ENCODE measurements around the gene CD14.
"Not testable (repeated sequence)": the region's sequence is repeated elsewhere in the genome, so short reads cannot be mapped to it uniquely, and the experiment has no call there.

CD14 gene

GRCh38 chr5:140634103-140634502, 1.1 kb upstream of the CD14 start:
- no peak for DNase-seq

DNA sequence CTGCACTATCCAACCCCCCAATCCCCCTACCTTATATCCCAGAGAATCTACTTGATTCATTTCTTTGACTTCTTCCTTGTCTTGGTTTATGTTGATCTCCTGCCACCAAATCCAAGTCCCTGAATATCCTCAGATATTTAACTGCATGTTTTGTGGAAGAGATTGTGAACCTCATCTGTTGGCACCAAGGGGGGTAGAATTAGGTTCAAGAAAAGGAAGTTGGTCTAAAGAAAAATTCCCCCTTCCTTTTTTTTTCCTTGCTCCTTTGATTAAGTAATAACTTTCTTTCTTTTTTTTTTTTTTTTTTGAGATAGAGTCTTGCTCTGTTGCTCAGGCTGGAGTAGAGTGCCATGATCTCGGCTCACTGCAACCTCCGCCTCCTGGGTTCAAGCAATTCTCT, 526 bp upstream of the CD14 start:
- DNase-seq: no peak

GRCh38 chr5:140632366-140633020, 482 bp downstream of the CD14 start:
- no peak for DNase-seq

GRCh38 chr5:140631831-140632365, 1.1 kb downstream of the CD14 start:
- DNase-seq: no peak

GRCh38 chr5:140631036-140631417, 1.9 kb downstream of the CD14 start:
- DNase-seq: no peak

GRCh38 chr5:140630292-140631035, 2.5 kb downstream of the CD14 start:
- DNase-seq: peak; percentile 88

GRCh38 chr5:140628711-140629110, 4.3 kb downstream of the CD14 start:
- peak; percentile 56 for DNase-seq

GRCh38 chr5:140627972-140628371, 5.0 kb downstream of the CD14 start:
- DNase-seq: no peak

- not testable (repeated sequence) for DNase-seq
Observed at GRCh38 chr5:140624886-140625285, 8.1 kb downstream of the CD14 start.

GRCh38 chr5:140623061-140623460, 9.9 kb downstream of the CD14 start:
- not testable (repeated sequence) for DNase-seq

- DNase-seq: no peak
Observed at GRCh38 chr5:140622301-140622700, 10.7 kb downstream of the CD14 start.

DNA sequence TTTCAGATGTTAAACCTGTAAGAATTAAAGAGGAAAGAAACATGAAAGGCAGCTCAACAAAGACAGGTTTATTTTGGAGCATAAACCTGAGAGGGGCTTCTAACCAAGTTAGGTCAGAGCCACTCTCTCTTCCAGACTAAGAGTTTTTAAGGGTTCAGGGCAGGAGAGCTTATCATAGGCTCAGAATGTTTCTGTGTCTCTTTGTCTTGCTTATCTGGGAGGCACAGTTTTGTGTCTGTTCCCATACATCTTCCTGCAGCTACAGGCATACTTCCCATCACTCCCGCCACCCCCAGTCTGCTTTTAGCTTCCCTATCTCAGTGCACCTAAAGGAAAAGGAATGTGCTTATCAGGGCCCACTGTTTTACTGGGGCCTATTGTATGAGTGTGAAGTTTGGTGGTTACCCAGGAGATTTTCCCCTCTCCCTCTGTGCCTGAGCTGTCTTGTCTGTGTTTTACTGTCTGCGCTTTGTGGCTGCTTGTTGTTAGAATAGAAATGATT, 21.9 kb downstream of the CD14 start:
- DNase-seq: peak; percentile 98

GRCh38 chr5:140609126-140609525, 23.8 kb downstream of the CD14 start:
- DNase-seq: no peak

DNA sequence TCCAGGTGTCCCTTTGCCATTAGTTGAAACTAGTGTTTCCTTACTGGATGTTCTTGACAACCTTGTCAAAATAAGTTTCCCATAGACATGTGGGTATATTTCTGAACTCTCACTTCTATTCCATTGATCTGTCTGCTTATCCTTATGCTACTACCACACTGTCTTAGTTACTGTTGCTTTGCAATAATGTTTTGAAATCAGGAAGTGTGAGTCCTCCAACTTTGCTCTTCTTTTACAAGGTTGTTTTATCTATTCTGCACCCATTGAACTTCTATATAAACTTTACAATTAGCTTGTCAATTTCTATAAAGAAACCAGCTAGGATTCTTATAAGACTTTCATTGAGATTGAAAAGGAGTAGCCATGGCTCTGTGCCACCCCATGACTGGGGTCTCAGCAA, 24.3 kb downstream of the CD14 start:
- DNase-seq: no peak

DNA sequence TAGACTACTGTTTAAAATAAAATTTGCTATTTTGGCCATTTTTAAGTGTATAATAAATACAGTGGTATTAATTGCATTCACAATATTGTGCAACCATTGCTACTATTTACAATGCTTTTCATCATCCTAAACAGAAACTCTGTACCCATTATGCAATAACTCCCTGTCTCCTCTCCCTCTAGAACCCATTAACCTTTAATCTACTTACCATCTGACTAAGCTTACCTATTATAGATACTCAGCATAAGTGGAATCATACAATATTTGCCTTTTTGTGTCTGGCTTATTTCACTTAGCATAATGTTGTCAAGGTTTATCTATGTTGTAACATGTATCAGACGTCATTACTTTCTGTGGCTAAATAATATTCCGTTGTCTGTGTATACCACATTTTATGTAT, 25.9 kb downstream of the CD14 start:
- DNase-seq: no peak

GRCh38 chr5:140605879-140606278, 27.1 kb downstream of the CD14 start:
- DNase-seq: no peak

DNA sequence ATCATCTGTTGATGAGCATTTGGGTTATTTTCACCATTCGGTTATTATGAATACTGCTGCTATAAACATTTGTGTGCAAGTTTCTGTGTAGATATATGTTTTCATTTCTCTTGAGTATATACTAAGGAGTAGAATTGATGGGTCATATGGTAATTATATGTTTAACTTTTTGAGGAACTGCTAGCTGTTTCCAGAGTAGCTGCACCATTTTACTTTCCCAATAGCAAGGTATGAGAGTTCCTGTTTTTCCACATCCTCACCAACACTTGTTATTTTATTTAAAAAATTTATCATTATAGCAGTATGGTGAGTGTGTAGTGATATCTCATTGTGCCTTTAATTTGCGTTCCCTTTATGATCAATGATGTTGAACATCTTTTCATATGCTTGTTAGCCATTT, 29.2 kb downstream of the CD14 start:
- no peak for DNase-seq

DNA sequence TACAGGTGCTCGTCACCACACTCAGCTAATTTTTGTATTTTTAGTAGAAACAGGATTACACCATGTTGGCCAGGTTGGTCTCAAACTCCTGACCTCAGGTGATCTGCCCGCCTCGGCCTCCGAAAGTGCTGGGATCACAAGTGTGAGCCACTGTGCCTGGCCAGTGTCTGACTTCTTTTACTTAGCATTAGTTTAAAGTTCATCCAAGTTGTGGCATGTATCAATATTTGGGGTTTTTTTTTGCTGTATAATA, 29.6 kb downstream of the CD14 start:
- DNase-seq: not testable (repeated sequence)

DNA sequence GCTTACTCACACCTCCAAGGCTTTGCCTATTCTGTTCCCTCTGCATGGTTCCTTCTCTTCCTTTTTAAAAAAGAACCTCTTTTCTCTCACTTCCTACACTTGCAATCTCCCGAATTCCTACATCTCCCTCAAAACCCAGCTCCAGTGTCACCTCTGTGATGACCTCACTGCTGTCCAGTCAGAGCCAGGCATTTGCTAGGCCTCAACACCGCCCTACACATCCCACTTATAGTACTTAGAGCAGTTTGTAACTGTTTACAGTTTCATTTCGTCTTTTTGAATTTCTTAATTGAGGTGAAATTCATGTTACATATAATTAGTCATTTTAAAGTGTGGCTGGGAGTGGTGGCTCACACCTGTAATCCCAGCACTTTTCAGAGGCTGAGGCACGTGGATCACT, 30.8 kb downstream of the CD14 start:
- no peak for DNase-seq

DNA sequence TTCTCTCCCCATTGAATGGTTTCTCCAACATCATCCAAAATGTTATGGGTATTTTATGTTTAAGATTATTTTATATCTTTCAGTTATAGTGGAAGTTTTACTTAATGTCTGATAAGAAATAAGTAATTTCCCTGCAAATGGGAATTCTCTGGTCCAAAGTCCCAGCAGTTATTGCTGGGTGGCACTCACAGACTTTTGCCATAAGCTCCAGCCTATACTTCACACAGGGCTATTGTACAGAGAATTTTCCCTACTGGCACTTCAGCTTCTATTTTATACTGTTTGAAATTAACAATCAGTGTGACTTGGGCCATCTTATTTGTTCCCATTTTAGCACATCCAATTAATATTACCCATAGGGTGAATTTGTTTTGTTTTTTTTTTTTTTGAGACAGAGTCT, 32.9 kb downstream of the CD14 start:
- no peak for DNase-seq

DNA sequence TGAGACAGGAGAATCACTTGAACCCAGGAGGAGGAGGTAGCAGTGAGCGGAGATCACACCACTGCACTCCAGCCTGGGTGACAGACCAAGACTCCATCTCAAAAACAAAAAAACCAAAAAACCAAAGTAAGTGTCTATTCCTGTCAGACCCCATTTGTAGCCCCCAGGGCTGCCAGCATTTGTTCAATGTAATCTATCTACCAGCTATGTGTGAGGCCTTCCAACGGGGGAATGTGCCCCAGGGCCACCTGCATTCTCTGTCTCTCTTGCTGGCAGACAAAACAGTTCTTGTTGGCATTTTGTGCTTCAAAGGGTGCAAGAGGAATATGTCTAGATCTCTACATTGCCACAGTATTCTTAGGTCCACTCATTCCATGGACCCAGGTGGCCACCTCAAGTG, 34.1 kb downstream of the CD14 start:
- DNase-seq: no peak

DNA sequence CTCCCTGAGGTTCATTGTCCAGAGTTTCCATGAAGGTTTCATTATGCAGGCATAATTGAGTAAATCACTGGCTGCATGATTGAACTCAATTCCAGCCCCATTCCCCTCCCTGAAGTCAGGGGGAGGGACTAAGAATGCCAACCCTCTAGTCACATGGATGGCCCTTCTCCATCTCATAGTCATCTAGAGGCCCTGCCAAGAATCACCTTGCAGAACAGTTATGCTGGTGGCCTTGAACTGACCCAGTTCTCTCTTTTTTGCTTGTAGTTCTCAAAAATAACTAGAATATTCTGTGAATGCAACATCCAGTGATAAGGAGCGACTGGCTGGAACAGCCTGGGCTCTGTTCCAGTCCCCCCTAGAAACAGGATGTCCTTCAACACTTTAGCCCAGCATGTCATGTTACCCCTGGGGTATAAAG, 36.6 kb downstream of the CD14 start:
- DNase-seq: peak; percentile 13

DNA sequence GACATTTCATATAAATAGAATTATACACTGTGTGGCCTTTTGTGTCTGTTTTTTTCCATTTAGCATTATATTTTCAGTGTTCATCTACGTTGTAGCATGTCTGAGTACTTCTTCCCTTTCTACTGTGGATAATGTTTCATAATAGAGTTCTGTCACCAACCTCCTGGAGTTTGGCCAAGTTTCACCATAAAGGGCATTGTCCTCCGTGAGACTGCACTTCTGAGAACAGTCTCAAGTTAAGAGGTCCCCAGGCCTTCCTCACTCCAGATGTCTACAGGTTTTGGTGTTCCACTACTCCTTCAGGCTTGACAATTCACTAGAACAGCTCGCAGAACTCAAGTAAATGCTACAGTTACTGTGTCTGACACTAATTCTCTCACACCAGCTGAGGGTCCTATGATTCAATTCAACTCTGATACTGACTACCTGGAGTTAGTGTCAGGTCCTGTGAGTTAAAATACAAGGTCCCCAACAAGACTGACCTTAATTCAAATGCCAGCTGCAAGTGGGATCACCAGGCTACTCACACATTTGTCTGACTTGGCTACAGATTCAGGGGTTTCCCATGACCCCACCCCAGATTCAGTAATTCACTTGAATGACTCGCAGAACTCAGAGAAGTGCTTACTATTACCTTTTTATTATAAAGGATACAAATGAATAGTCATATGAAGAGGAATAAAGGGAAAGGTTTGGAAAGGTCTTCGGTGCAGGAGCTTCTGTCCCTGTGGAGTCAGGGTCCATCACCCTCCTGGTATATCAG, 37.3 kb downstream of the CD14 start:
- no peak for DNase-seq

DNA sequence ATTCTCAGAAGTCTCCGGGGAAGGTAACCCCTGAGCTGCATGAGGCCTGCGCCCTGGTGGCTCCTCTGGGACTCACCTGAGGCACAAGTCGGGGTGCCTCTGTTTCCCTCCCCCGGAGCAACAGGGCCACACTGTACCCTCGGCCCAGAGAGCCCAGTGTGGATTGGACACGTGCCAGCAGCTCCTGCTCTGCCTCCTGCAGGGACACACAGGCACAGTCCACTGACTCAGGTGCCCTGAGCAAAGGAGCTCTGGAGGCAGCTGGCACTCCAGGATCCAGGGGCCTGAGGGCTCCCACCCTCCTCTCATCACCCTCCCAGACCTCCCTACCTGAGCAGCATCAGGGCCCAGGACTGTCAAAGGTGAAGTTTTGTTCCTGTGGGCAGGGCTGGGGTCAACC, 38.8 kb downstream of the CD14 start:
- DNase-seq: no peak

Measured in NCI-H226 (cell line).